Suprapubic skin (tissue), 4 donors: ENCODE measurements around the gene MUC2. TPM values are rescaled to one million over a fixed set of nuclear protein-coding genes. Genes with fewer than 3 reads are reported as not detected.
A peak's percentile ranks its signal among the peaks of the same experiment; 100 is the strongest.
"Not testable (repeated sequence)": the region's sequence is repeated elsewhere in the genome, so short reads cannot be mapped to it uniquely, and the experiment has no call there.

Experiments
- DNase-seq, 2 donors: peaks; one replicate each; pipeline ENCODE4 v3.0.0-alpha.2; 2019; ENCODE audit warnings: low spot score in 2 of 2
- H3K27ac ChIP-seq: fragments of 200-600 bp; sonication (generic); one replicate; pipeline ENCODE4 v1.5.1; 2019
- H3K27me3 ChIP-seq: fragments of 200-600 bp; sonication (generic); one replicate; pipeline ENCODE4 v1.5.1; 2019
- H3K36me3 ChIP-seq: fragments of 200-600 bp; sonication (generic); one replicate; pipeline ENCODE4 v1.5.1; 2019
- H3K4me1 ChIP-seq: fragments of 200-600 bp; sonication (generic); one replicate; pipeline ENCODE4 v1.5.1; 2019
- H3K4me3 ChIP-seq: fragments of 200-600 bp; sonication (generic); one replicate; pipeline ENCODE4 v1.5.1; 2019; ENCODE audit warnings: mild to moderate bottlenecking
- H3K9me3 ChIP-seq: fragments of 200-600 bp; sonication (generic); one replicate; pipeline ENCODE4 v1.5.1; 2019
- CTCF ChIP-seq, 2 donors: fragments of 200-600 bp in 1 of 2; fragments of 450-650 bp in 1 of 2; sonication (generic) in 1 of 2; IDR thresholded peaks; one replicate each; pipeline ENCODE4 v1.5.1; 2016 to 2019; ENCODE audit warnings: antibody characterized with exemption in 2 of 2, mild to moderate bottlenecking in 1 of 2, moderate library complexity in 1 of 2
- EP300 ChIP-seq: sonication (generic); formaldehyde crosslinking; IDR thresholded peaks from one replicate; pipeline ENCODE4 v1.6.1; 2017; ENCODE audit warnings: antibody characterized with exemption
- POLR2A ChIP-seq, 2 donors: fragments of 450-650 bp; IDR thresholded peaks; one replicate each; pipeline ENCODE4 v1.6.1; 2017; ENCODE audit warnings: antibody characterized with exemption in 2 of 2, mild to moderate bottlenecking in 2 of 2, moderate library complexity in 2 of 2
- POLR2AphosphoS5 ChIP-seq, 3 donors: sonication (generic); formaldehyde crosslinking; IDR thresholded peaks; one replicate each; pipeline ENCODE4 v1.6.1; 2017; ENCODE audit warnings: antibody characterized with exemption in 3 of 3
- WGBS: methylation state at CpG from one replicate; pipeline ENCODE4 v1.1.5; 2018; 5-methylcytosine and 5-hydroxymethylcytosine counted together
- total RNA-seq, 4 donors: library from RNA; depleted of rRNA; stranded (reverse); fragments of >200 nt; gene quantifications; one replicate each; pipeline ENCODE4 v1.1.0, GENCODE V29; 2016

Gene MUC2
- total RNA-seq, 4 donors from 2014 or later: 0.05 to 0.17 (median 0.12) TPM

- Histone ChIP-seq H3K4me1 (no peaks in the 10 kb centered on the region), H3K27ac (no peak overlapping the region), H3K4me3 (no peak overlapping the region), H3K27me3 (peaks cover 27% of the 10 kb centered on the region), H3K9me3 (no peaks in the 10 kb centered on the region), H3K36me3 (no peaks in the 10 kb centered on the region)
- DNase-seq: peak; percentile 38 to 56
- WGBS: no CpG with 5 or more reads among the region's 14 CpGs
- TF ChIP-seq CTCF (IDR thresholded peaks at IDR 0.05) (no peak), EP300 (no peak), POLR2A (IDR thresholded peaks at IDR 0.05) (no peak)
These were observed 37.9 kb downstream of the MUC2 start for GRCh38 chr11:1112351-1113191.

- Histone ChIP-seq H3K36me3 (no peaks in the 10 kb centered on the region), H3K27me3 (peaks cover 22% of the 10 kb centered on the region), H3K9me3 (no peaks in the 10 kb centered on the region), H3K27ac (no peak overlapping the region), H3K4me1 (no peaks in the 10 kb centered on the region), H3K4me3 (no peak overlapping the region)
- DNase-seq: peak; percentile 46 to 75
- WGBS: 93% methylated on average over 24 of the region's 36 CpGs
- no peak for TF ChIP-seq POLR2A (IDR thresholded peaks at IDR 0.05)
- no peak for TF ChIP-seq POLR2AphosphoS5 (IDR thresholded peaks at IDR 0.05)
- TF ChIP-seq CTCF (IDR thresholded peaks at IDR 0.05): no peak
- no peak for TF ChIP-seq EP300
These were observed 38.9 kb downstream of the MUC2 start for GRCh38 chr11:1113405-1114201.

- not testable (repeated sequence) for H3K4me1 ChIP-seq
- whole genome bisulfite sequencing: 90% methylated on average over 6 of the region's 6 CpGs
These were observed 40.6 kb downstream of the MUC2 start for GRCh38 chr11:1115292-1115691.

GRCh38 chr11:1116104-1116503 is 41.4 kb downstream of the MUC2 start:
- no peaks in the 10 kb centered on the region for H3K4me1 ChIP-seq
- no peaks in the 10 kb centered on the region for H3K9me3 ChIP-seq
- WGBS: 89% methylated on average over 12 of the region's 12 CpGs
- peak; percentile 33 to 58 for DNase-seq
- TF ChIP-seq EP300 (no peak), POLR2A (IDR thresholded peaks at IDR 0.05) (no peak), POLR2AphosphoS5 (IDR thresholded peaks at IDR 0.05) (no peak)
- H3K27me3 ChIP-seq: peaks cover 28% of the 10 kb centered on the region
- H3K4me3 ChIP-seq: no peak overlapping the region
- H3K36me3 ChIP-seq: no peaks in the 10 kb centered on the region
- no peak overlapping the region for H3K27ac ChIP-seq

More at GRCh38 chr11:1115292-1115691, 40.6 kb downstream of the MUC2 start:
- H3K36me3 ChIP-seq, H3K9me3 ChIP-seq, H3K4me3 ChIP-seq, H3K27ac ChIP-seq: not testable (repeated sequence)
- DNase-seq: peak in 1 of 2 donors; percentile 60
- H3K27me3 ChIP-seq: peaks cover 21% of the 10 kb centered on the region

- no peaks in the 10 kb centered on the region for H3K36me3 ChIP-seq
- no peak overlapping the region for H3K27ac ChIP-seq
- H3K4me3 ChIP-seq: no peak overlapping the region
- peak; percentile 47 to 72 for DNase-seq
- 72% methylated on average over 23 of the region's 23 CpGs for WGBS
- no peaks in the 10 kb centered on the region for H3K4me1 ChIP-seq
- peaks cover 34% of the 10 kb centered on the region for H3K27me3 ChIP-seq
- no peak for TF ChIP-seq POLR2A (IDR thresholded peaks at IDR 0.05)
- TF ChIP-seq POLR2AphosphoS5 (IDR thresholded peaks at IDR 0.05): no peak
- no peak for TF ChIP-seq EP300
- no peak for TF ChIP-seq CTCF (IDR thresholded peaks at IDR 0.05)
- no peaks in the 10 kb centered on the region for H3K9me3 ChIP-seq
These were observed 42.2 kb downstream of the MUC2 start for GRCh38 chr11:1116666-1117390.
